Pancreas (tissue), 10 donors: ENCODE data around the gene FCHSD1. TPM values are rescaled to one million over a fixed set of nuclear protein-coding genes. Genes with fewer than 3 reads are reported as not detected.

ENCODE experiments used
- ATAC-seq, 4 donors: fragments of 200-7000 bp; cut with Tn5 transposase; one replicate each; pipeline versions ENCODE4 v1.8.0 to v1.9.1; 2020; ENCODE audit warnings: mild to moderate bottlenecking in 4 of 4, moderate library complexity in 4 of 4
- DNase-seq, 6 donors: peaks; one replicate each; pipeline ENCODE4 v3.0.0-alpha.2; 2020
- FAIRE-seq: peaks from 2 replicates; lab custom pipeline; 2012; peaks lifted over from hg19 to GRCh38; lab: Jason Lieb, UNC
- H3K27ac ChIP-seq, 4 donors: fragments of 200-600 bp; sonication (generic); 1 replicate in 3 of 4; 2 replicates in 1 of 4; pipeline versions ENCODE4 v1.5.0 to v1.8.0; 2020
- H3K27me3 ChIP-seq, 4 donors: fragments of 200-600 bp; one replicate each; pipeline ENCODE4 v1.8.0; 2021
- H3K36me3 ChIP-seq, 3 donors: fragments of 200-600 bp; sonication (generic) in 1 of 3; one replicate each; pipeline versions ENCODE4 v1.5.0 to v1.8.0; 2020 to 2021
- H3K4me1 ChIP-seq, 3 donors: fragments of 200-600 bp; one replicate each; pipeline ENCODE4 v1.8.0; 2021
- H3K4me3 ChIP-seq, 4 donors: fragments of 200-600 bp; sonication (generic) in 2 of 4; one replicate each; pipeline versions ENCODE4 v1.5.0 to v1.8.0; 2020 to 2021
- H3K9me3 ChIP-seq, 4 donors: fragments of 200-600 bp; one replicate each; pipeline ENCODE4 v1.8.0; 2021
- CTCF ChIP-seq, 4 donors: fragments of 200-600 bp; sonication (generic) in 3 of 4; IDR thresholded peaks; one replicate each; pipeline versions ENCODE4 v1.5.0 to v1.8.0; 2021; ENCODE audit warnings: antibody characterized with exemption in 4 of 4
- WGBS, 2 donors: extraction: QIAGEN DNeasy Blood & Tissue Kit; methylation state at CpG; one replicate each; pipeline ENCODE4 v1.1.7; 2013; 5-methylcytosine and 5-hydroxymethylcytosine counted together
- intact Hi-C, 3 donors: fragments of 100-400 bp; cut with DNase I; formaldehyde crosslinking; loops; one replicate each; pipeline versions ENCODE4 v1.11.1 to v1.14.2; 2022
- polyA plus RNA-seq, 2 donors: library from polyadenylated mRNA; stranded (reverse); fragments of 200-250 nt; gene quantifications; one replicate each; pipeline ENCODE4 v1.2.3, GENCODE V29; 2013
- total RNA-seq, 6 donors: library from RNA; stranded (reverse); fragmentation: NEBNext Ultra II Directional in 4 of 6; extraction: Animal tissue kit (Norgen Biotek cat#: 25700) in 4 of 6; gene quantifications; one replicate each; pipeline versions ENCODE4 v1.2.1 to v1.2.4, GENCODE V29; 2021 to 2023
- donor health status: healthy with polysubstance abuse.
- donor health status: DM: no; HTN: no; CAD: no; lungs with moderate emphysema.
- donor health status: DM: no; HTN: no; CAD: no.
- donor health status: control.
- donor health status: control.
- donor health status: Bipolar disorder and iron deficiency.
- donor health status: DM: yes; HTN: yes; CAD: no.
- donor health status: DM: no; HTN: no; CAD: no.
- donor health status: DM: no; HTN: no; CAD: no.
- donor health status: DM: yes; HTN: yes; CAD: no.

Gene FCHSD1
- total and polyA plus RNA-seq, 8 donors = 4.8 to 22.4 (median 9.1) TPM

GRCh38 chr5:141590127-141590526 lies 61.1 kb downstream of the FCHSD1 start:
- 48 to 52% methylated on average over 2 of the region's 2 CpGs for WGBS, 2 donors
- no peak overlapping the region for H3K27ac ChIP-seq
- H3K27me3 ChIP-seq = no peaks in the 10 kb centered on the region
- no peak overlapping the region for H3K4me3 ChIP-seq
- intact Hi-C loops = no loop called here
- peaks cover 0 to 4% (median 0%) of the 10 kb centered on the region in 3 donors for H3K4me1 ChIP-seq
- ATAC-seq (no peak), DNase-seq (no peak), FAIRE-seq (no peak)
- H3K36me3 ChIP-seq = peaks cover 0 to 15% (median 0%) of the 10 kb centered on the region in 3 donors
- H3K9me3 ChIP-seq = no peaks in the 10 kb centered on the region
- no peak for TF ChIP-seq CTCF (IDR thresholded peaks at IDR 0.05)

Other genes with a start within 250 kb of the FCHSD1 start
- gene PCDHGA9, start 248.6 kb downstream of the FCHSD1 start, total RNA-seq = 1 to 10 TPM; 1.4 to 3.0 (median 2.3) TPM
- gene PCDHGA9, start 248.6 kb downstream of the FCHSD1 start, polyA plus RNA-seq = 1 to 10 TPM in 1 of 2 donors, under 1 TPM in 1; 0.31 to 1.3 TPM
- 1 to 10 TPM; 1.7 to 4.0 (median 2.6) TPM for gene PCDHGB6, start 243.4 kb downstream of the FCHSD1 start, total RNA-seq
- 1 to 10 TPM in 1 of 2 donors, under 1 TPM in 1; 0.63 to 1.1 TPM for gene PCDHGB6, start 243.4 kb downstream of the FCHSD1 start, polyA plus RNA-seq
- gene PCDHGA10, start 238.4 kb downstream of the FCHSD1 start, total RNA-seq = 1 to 10 TPM; 1.2 to 3.1 (median 2.1) TPM
- under 1 TPM; 0.26 to 0.95 TPM for gene PCDHGA10, start 238.4 kb downstream of the FCHSD1 start, polyA plus RNA-seq
- gene PCDHGB7, start 233.7 kb downstream of the FCHSD1 start, total RNA-seq = 1 to 10 TPM; 3.3 to 5.6 (median 3.9) TPM
- 1 to 10 TPM; 1.0 to 1.1 TPM for gene PCDHGB7, start 233.7 kb downstream of the FCHSD1 start, polyA plus RNA-seq
- gene PCDHGA11, start 230.4 kb downstream of the FCHSD1 start, total RNA-seq = 1 to 10 TPM; 1.2 to 2.6 (median 1.6) TPM
- gene PCDHGA11, start 230.4 kb downstream of the FCHSD1 start, polyA plus RNA-seq = under 1 TPM; 0.23 to 0.99 TPM
- 1 to 10 TPM; 1.2 to 2.3 (median 1.6) TPM for gene PCDHGA12, start 220.9 kb downstream of the FCHSD1 start, total RNA-seq
- 1 to 10 TPM in 1 of 2 donors, under 1 TPM in 1; 0.33 to 1.2 TPM for gene PCDHGA12, start 220.9 kb downstream of the FCHSD1 start, polyA plus RNA-seq
- 10 to 100 TPM in 5 of 6 donors, 1 to 10 TPM in 1; 9.1 to 25.3 (median 16.7) TPM for gene PCDHGC3, start 175.5 kb downstream of the FCHSD1 start, total RNA-seq
- gene PCDHGC3, start 175.5 kb downstream of the FCHSD1 start, polyA plus RNA-seq = 10 to 100 TPM; 20.0 to 23.1 TPM
- 1 to 10 TPM in 3 of 6 donors, under 1 TPM in 3; 0.41 to 1.4 (median 0.91) TPM for gene PCDHGC4, start 166.4 kb downstream of the FCHSD1 start, total RNA-seq
- gene PCDHGC4, start 166.4 kb downstream of the FCHSD1 start, polyA plus RNA-seq = under 1 TPM; 0.35 to 0.65 TPM
- gene PCDHGC5, start 162.3 kb downstream of the FCHSD1 start, total RNA-seq = under 1 TPM; 0.17 to 0.98 (median 0.76) TPM
- under 1 TPM; 0.09 to 0.61 TPM for gene PCDHGC5, start 162.3 kb downstream of the FCHSD1 start, polyA plus RNA-seq
- 10 to 100 TPM; 41.1 to 72.7 (median 61.0) TPM for gene DIAPH1, start 32.4 kb downstream of the FCHSD1 start, total RNA-seq
- gene DIAPH1, start 32.4 kb downstream of the FCHSD1 start, polyA plus RNA-seq = 10 to 100 TPM; 28.9 to 41.2 TPM
- gene HDAC3, start 14.6 kb downstream of the FCHSD1 start, total RNA-seq = 10 to 100 TPM; 17.8 to 28.5 (median 26.0) TPM
- 10 to 100 TPM; 30.5 to 68.9 TPM for gene HDAC3, start 14.6 kb downstream of the FCHSD1 start, polyA plus RNA-seq
- gene RELL2, start 14.4 kb downstream of the FCHSD1 start, total RNA-seq = 1 to 10 TPM in 3 of 6 donors, under 1 TPM in 3; 0.67 to 2.2 (median 1.1) TPM
- gene RELL2, start 14.4 kb downstream of the FCHSD1 start, polyA plus RNA-seq = 1 to 10 TPM; 7.1 to 9.0 TPM
- 1 to 10 TPM; 1.2 to 4.9 (median 1.8) TPM for gene ARAP3, start 30.8 kb upstream of the FCHSD1 start, total RNA-seq
- 10 to 100 TPM in 1 of 2 donors, 1 to 10 TPM in 1; 6.2 to 11.9 TPM for gene ARAP3, start 30.8 kb upstream of the FCHSD1 start, polyA plus RNA-seq
- gene PCDH1, start 227.0 kb upstream of the FCHSD1 start, total RNA-seq = 10 to 100 TPM; 12.0 to 30.7 (median 16.2) TPM
- gene PCDH1, start 227.0 kb upstream of the FCHSD1 start, polyA plus RNA-seq = 10 to 100 TPM in 1 of 2 donors, 1 to 10 TPM in 1; 6.8 to 10.1 TPM